GM12892 (cell line): ENCODE measurements around the gene SIK2.

ENCODE experiments used
- DNase-seq: peaks from one replicate; pipeline ENCODE4 v3.0.0; 2011; ENCODE audit not compliant: insufficient read length
- FAIRE-seq: peaks from 2 replicates; lab custom pipeline; 2011; peaks lifted over from hg19 to GRCh38; lab: Jason Lieb, UNC
- POLR2A ChIP-seq: IDR thresholded peaks from 2 replicates; pipeline ENCODE4 v1.6.1; 2011; ENCODE audit warnings: low read depth, low read length, control low read depth
- POLR2AphosphoS5 ChIP-seq: IDR thresholded peaks from 2 replicates; pipeline ENCODE4 v1.6.1; 2011; ENCODE audit warnings: low read depth, low read length, control low read depth
- TAF1 ChIP-seq: IDR thresholded peaks from 2 replicates; pipeline ENCODE4 v1.6.1; 2011; ENCODE audit warnings: low read depth, mild to moderate bottlenecking, control low read depth, low read length, borderline replicate concordance

Gene SIK2

GRCh38 chr11:111586388-111586831 is 15.8 kb upstream of the SIK2 start:
- no peak for DNase-seq
- peak; percentile 90 for FAIRE-seq
- TF ChIP-seq POLR2AphosphoS5, result no peak
- no peak for TF ChIP-seq TAF1
- no peak for TF ChIP-seq POLR2A

DNA sequence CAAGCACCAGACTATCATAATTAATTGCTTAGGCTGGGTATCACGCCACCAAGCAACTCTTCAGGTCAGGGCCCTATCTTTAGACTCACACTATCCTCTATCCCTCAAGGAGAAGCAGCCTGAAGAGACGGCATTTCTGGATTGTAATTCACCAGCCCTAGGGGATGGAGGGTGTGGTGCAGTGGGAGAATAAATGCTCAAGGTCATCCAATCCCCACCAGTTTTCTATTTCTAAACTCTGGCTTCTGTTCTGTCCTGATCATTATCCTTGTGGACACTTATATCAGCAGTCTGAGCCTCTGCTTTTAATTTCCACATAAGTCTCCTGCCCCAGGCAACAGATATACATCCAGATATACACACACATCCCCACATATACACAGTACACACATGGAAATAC is 13.1 kb upstream of the SIK2 start:
- no peak for FAIRE-seq
- TF ChIP-seq TAF1 (no peak), POLR2AphosphoS5 (no peak), POLR2A (no peak)
- DNase-seq, result no peak

- FAIRE-seq (no peak), DNase-seq (no peak)
- TF ChIP-seq POLR2AphosphoS5, result no peak
- no peak for TF ChIP-seq TAF1
- TF ChIP-seq POLR2A, result no peak
These were observed 12.3 kb upstream of the SIK2 start for GRCh38 chr11:111589886-111590499.

GRCh38 chr11:111591187-111591960 is 10.9 kb upstream of the SIK2 start:
- FAIRE-seq (peak; percentile 62), DNase-seq (no peak)
- no peak for TF ChIP-seq POLR2A
- no peak for TF ChIP-seq POLR2AphosphoS5
- no peak for TF ChIP-seq TAF1

DNA sequence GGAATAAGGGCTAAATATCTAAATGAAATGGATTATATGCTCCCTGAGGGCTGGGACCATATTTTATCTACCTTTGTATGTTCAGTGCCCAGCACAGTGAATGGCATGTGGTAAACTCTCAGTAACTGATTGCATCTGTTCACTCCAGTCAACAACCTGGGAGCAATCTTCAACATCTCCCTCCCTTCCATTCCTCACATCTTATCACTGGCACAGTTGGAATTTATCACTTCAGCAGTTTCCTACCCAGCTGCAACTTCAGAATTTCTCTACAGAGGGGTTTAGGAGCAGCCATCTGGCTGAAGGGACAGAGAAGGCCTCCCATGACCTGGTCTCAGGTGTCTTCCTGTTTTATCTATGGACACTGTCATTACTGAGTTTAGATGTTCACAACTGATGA is 9.8 kb upstream of the SIK2 start:
- no peak for DNase-seq
- no peak for TF ChIP-seq POLR2AphosphoS5
- no peak for TF ChIP-seq TAF1
- TF ChIP-seq POLR2A, result no peak
- FAIRE-seq, result no peak

DNA sequence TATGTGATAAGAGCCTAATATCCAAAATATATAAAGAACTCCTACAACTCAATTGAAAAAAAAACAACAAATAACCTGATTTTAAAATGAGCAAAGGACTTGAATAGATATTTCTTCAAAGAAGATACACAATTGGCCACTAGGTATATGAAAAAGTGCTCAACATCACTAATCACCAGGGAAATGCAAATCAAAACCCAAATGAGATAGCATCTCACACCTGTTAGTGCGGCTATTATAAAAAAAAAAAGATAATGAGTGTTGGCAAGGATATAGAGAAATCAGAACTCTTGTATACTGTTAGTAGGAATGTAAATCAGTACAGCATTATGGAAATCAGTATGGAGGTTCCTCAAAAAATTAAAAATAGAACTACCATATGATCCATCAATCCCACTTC is 5.9 kb upstream of the SIK2 start:
- FAIRE-seq, result no peak
- DNase-seq, result no peak
- TF ChIP-seq POLR2A (no peak), POLR2AphosphoS5 (no peak), TAF1 (no peak)

DNA sequence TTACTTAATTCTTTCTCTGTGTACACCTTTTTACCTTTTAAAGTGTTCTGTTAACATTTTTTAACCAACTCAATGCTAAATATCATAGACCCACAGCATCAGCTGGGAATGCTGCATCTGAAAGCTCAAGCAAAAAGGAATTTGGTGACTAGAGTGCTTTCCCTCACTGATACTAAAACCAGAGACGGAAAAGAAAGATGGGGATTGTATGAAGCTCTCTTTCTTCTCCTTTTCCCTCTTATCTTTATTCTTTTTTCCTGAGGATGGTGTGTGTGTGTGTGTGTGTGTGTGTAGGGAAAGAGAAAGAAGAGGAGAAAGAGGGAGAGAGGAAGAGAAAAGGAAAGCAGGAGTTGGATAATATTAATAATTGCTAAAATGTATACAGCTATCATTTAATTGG is 4.1 kb upstream of the SIK2 start:
- DNase-seq, result no peak
- no peak for FAIRE-seq
- no peak for TF ChIP-seq POLR2A
- TF ChIP-seq POLR2AphosphoS5, result no peak
- TF ChIP-seq TAF1, result no peak

GRCh38 chr11:111598559-111598958 is 3.7 kb upstream of the SIK2 start:
- no peak for FAIRE-seq
- TF ChIP-seq TAF1 (no peak), POLR2A (no peak), POLR2AphosphoS5 (no peak)
- DNase-seq, result no peak

GRCh38 chr11:111601636-111601978 is 642 bp upstream of the SIK2 start:
- DNase-seq (no peak), FAIRE-seq (no peak)
- TF ChIP-seq POLR2AphosphoS5 (no peak), POLR2A (no peak), TAF1 (no peak)

DNA sequence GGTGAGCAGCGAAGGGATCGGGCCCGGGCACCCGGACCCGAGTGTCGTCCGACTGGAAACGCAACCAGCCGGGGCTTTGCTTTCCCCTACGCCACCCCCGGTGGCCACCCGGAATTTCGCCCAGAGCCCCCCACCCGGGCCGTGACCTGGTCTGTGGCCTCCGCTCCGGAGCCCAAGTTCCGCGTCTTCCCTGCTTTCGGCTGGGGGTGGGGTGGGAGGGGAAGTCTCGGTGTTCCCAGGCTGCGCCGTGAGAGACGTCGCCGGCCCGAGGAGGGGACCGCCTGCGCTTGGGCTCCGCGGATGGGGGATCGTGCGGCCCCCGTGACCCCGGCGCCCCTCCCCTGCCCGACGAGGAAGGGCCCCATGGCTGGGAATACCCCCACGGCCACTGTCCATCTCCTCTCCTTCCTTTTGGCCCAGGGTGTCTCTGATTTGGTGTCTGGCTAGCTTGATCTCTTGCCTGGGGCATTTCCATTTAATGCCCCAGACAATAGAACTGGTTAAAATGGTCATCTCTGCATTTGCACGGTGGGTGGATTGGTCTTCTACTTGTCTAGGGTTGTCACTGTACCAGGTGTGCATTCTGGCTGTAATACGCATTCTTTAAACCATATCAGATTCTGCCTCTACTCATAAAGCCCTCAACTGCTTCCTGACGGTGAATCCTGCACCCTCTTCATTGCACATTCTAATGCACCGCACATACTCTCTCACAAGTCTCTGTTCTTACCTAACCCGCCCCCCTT is 789 bp downstream of the SIK2 start:
- TF ChIP-seq TAF1, result no peak
- no peak for TF ChIP-seq POLR2A
- TF ChIP-seq POLR2AphosphoS5, result no peak
- peak; percentile 31 for DNase-seq
- peak; percentile 81 for FAIRE-seq

DNA sequence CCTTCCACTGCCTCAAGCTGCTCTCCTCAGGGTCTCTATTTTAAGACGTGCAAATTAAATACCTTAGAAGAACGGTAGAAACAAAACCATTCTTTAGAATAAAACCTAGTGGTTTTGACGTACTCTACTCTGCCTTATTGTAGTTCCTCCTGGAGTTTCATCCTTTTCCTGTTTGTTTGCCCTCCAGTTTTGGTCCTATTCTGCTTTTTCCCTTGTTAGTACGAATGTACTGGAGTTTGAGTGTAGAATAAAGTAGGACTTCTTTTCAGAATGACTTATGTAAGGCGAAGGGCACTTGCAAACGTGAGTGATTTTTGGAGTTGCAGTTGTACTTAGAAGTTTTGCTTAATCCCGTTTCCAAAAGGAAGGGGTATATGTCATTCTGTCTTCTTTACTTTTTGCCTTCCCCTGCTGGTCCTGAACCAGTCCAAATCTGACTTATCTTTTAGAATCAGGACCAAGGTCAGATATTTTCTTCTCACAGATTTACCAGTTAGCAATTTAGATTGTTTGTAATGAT is 1.4 kb downstream of the SIK2 start:
- FAIRE-seq, result peak; percentile 50
- TF ChIP-seq POLR2AphosphoS5, result no peak
- TF ChIP-seq POLR2A, result no peak
- TF ChIP-seq TAF1, result no peak
- no peak for DNase-seq
